H9 (cell line): ENCODE data around the gene NGB. TPM values are rescaled to one million over a fixed set of nuclear protein-coding genes. Genes with fewer than 3 reads are reported as not detected.

ENCODE experiments used
- DNase-seq: peaks from one replicate; pipeline ENCODE4 v3.0.0-alpha.2; 2017
- H2AFZ ChIP-seq: one replicate; pipeline ENCODE4 v1.6.1; 2013; ENCODE audit warnings: mild to moderate bottlenecking, low read length, control low read depth, moderate library complexity
- H2AK5ac ChIP-seq: 2 replicates; pipeline ENCODE4 v1.6.1; 2013; ENCODE audit warnings: low read length, control low read depth, mixed read lengths; ENCODE audit not compliant: insufficient read length
- H2BK120ac ChIP-seq: one replicate; pipeline ENCODE4 v1.6.1; 2013; ENCODE audit warnings: low read depth, mild to moderate bottlenecking, low read length, control low read depth, inconsistent platforms; ENCODE audit not compliant: poor library complexity, severe bottlenecking
- H2BK12ac ChIP-seq: 2 replicates; pipeline ENCODE4 v1.6.1; 2013; ENCODE audit warnings: low read length, control low read depth, mixed read lengths, low read depth; ENCODE audit not compliant: insufficient read length
- H2BK15ac ChIP-seq: 2 replicates; pipeline ENCODE4 v1.6.1; 2013; ENCODE audit warnings: low read depth, low read length, control low read depth
- H2BK20ac ChIP-seq: one replicate; pipeline ENCODE4 v1.6.1; 2013; ENCODE audit warnings: low read depth, mild to moderate bottlenecking, low read length, control low read depth, inconsistent platforms; ENCODE audit not compliant: poor library complexity, severe bottlenecking
- H2BK5ac ChIP-seq: 2 replicates; pipeline ENCODE4 v1.6.1; 2013; ENCODE audit warnings: low read length, control low read depth, mixed read lengths; ENCODE audit not compliant: insufficient read length
- H3K14ac ChIP-seq: 2 replicates; pipeline ENCODE4 v1.6.1; 2013; ENCODE audit warnings: low read length, control low read depth; ENCODE audit not compliant: insufficient read depth
- H3K18ac ChIP-seq: 2 replicates; pipeline ENCODE4 v1.6.1; 2013; ENCODE audit warnings: low read depth, mild to moderate bottlenecking, mixed read lengths, low read length, control low read depth; ENCODE audit not compliant: insufficient read length
- H3K23ac ChIP-seq: 2 replicates; pipeline ENCODE4 v1.6.1; 2013; ENCODE audit warnings: low read length, control low read depth, mixed read lengths, low read depth; ENCODE audit not compliant: insufficient read length
- H3K23me2 ChIP-seq: 2 replicates; pipeline ENCODE4 v1.6.1; 2013; ENCODE audit warnings: low read depth, mild to moderate bottlenecking, mixed read lengths, low read length, control low read depth; ENCODE audit not compliant: insufficient read length, poor library complexity, severe bottlenecking
- H3K27ac ChIP-seq: 2 replicates; pipeline ENCODE4 v1.5.1; 2013; ENCODE audit warnings: low read length, control low read depth, mixed read lengths, low read depth; ENCODE audit not compliant: insufficient read length
- H3K27me3 ChIP-seq: 2 replicates; pipeline ENCODE4 v1.6.1; 2013; ENCODE audit warnings: low read length, control low read depth, inconsistent platforms; ENCODE audit not compliant: insufficient read depth
- H3K4ac ChIP-seq: 2 replicates; pipeline ENCODE4 v1.6.1; 2013; ENCODE audit warnings: low read depth, mild to moderate bottlenecking, control low read depth, inconsistent platforms, low read length, moderate library complexity
- H3K4me1 ChIP-seq: 2 replicates; pipeline ENCODE4 v1.6.1; 2013; ENCODE audit warnings: low read length, control low read depth, inconsistent platforms; ENCODE audit not compliant: insufficient read depth
- H3K4me2 ChIP-seq: 2 replicates; pipeline ENCODE4 v1.6.1; 2013; ENCODE audit warnings: low read length, control low read depth, mixed read lengths; ENCODE audit not compliant: insufficient read length, insufficient read depth
- H3K56ac ChIP-seq: 2 replicates; pipeline ENCODE4 v1.6.1; 2013; ENCODE audit warnings: low read depth, mild to moderate bottlenecking, mixed read lengths, low read length, control low read depth; ENCODE audit not compliant: insufficient read length
- H3K79me1 ChIP-seq: 2 replicates; pipeline ENCODE4 v1.6.1; 2013; ENCODE audit warnings: low read depth, mild to moderate bottlenecking, moderate library complexity, low read length, control low read depth, inconsistent platforms; ENCODE audit not compliant: insufficient read depth, poor library complexity, severe bottlenecking
- H3K79me2 ChIP-seq: 2 replicates; pipeline ENCODE4 v1.6.1; 2013; ENCODE audit warnings: low read length, control low read depth, inconsistent platforms; ENCODE audit not compliant: insufficient read depth
- H3K9ac ChIP-seq: 2 replicates; pipeline ENCODE4 v1.6.1; 2013; ENCODE audit warnings: low read length, control low read depth, mixed read lengths; ENCODE audit not compliant: insufficient read length; ENCODE audit errors: extremely low read depth
- H3K9me3 ChIP-seq: one replicate; pipeline ENCODE4 v1.6.1; 2013; ENCODE audit warnings: low read depth, low read length, inconsistent platforms; ENCODE audit not compliant: control insufficient read depth
- H3T11ph ChIP-seq: one replicate; pipeline ENCODE4 v1.6.1; 2013; ENCODE audit warnings: mild to moderate bottlenecking, low read length, control low read depth, inconsistent platforms
- H4K20me1 ChIP-seq: one replicate; pipeline ENCODE4 v1.6.1; 2013; ENCODE audit not compliant: control insufficient read depth, insufficient read length, insufficient read depth
- H4K5ac ChIP-seq: 2 replicates; pipeline ENCODE4 v1.6.1; 2013; ENCODE audit warnings: low read depth, mild to moderate bottlenecking, mixed read lengths, low read length, control low read depth; ENCODE audit not compliant: insufficient read length
- H4K8ac ChIP-seq: replicated peaks from 2 replicates; pipeline ENCODE4 v1.6.1; 2013; ENCODE audit warnings: low read length, control low read depth, mixed read lengths, low read depth; ENCODE audit not compliant: insufficient read length
- H4K91ac ChIP-seq: 2 replicates; pipeline ENCODE4 v1.6.1; 2013; ENCODE audit warnings: low read depth, mild to moderate bottlenecking, moderate library complexity, mixed read lengths, low read length, control low read depth; ENCODE audit not compliant: insufficient read length
- H3K27ac Mint-ChIP-seq, 3 experiments: 2 replicates in 2 of 3; 3 replicates in 1 of 3; pipeline ENCODE4 v1.8.0; 2020 to 2021; ENCODE audit warnings: mixed read lengths in 3 of 3, mild to moderate bottlenecking in 1 of 3, moderate library complexity in 1 of 3
- H3K27me3 Mint-ChIP-seq: 2 replicates; pipeline ENCODE4 v1.8.0; 2021; ENCODE audit warnings: low read depth, mild to moderate bottlenecking, moderate library complexity, mixed read lengths
- H3K36me3 Mint-ChIP-seq, 3 experiments: 2 replicates in 2 of 3; 3 replicates in 1 of 3; pipeline ENCODE4 v1.8.0; 2020 to 2021; ENCODE audit warnings: low read depth in 3 of 3, mixed read lengths in 3 of 3; ENCODE audit not compliant: insufficient read depth in 1 of 3
- H3K4me1 Mint-ChIP-seq, 2 experiments: 2 replicates each; pipeline ENCODE4 v1.8.0; 2020; ENCODE audit warnings: mixed read lengths in 2 of 2
- H3K4me3 Mint-ChIP-seq, 2 experiments: 2 replicates in 1 of 2; 3 replicates in 1 of 2; pipeline ENCODE4 v1.8.0; 2020 to 2021; ENCODE audit warnings: mild to moderate bottlenecking in 2 of 2, mixed read lengths in 2 of 2, moderate library complexity in 1 of 2
- H3K9me3 Mint-ChIP-seq, 2 experiments: 2 replicates in 1 of 2; 3 replicates in 1 of 2; pipeline ENCODE4 v1.8.0; 2020; ENCODE audit warnings: mild to moderate bottlenecking in 2 of 2, mixed read lengths in 2 of 2, moderate library complexity in 1 of 2
- WGBS: extraction: QIAGEN DNeasy Blood & Tissue Kit; methylation state at CpG from one replicate; pipeline ENCODE4 v1.1.7; 2013; ENCODE audit warnings: missing lambda C conversion rate, low lambda C conversion rate, mixed read lengths; ENCODE audit not compliant: insufficient read length; ENCODE audit errors: extremely low coverage; 5-methylcytosine and 5-hydroxymethylcytosine counted together
- total RNA-seq: library from RNA; stranded (reverse); gene quantifications from 2 replicates; pipeline ENCODE4 v1.2.1, GENCODE V29; 2021
- TF ChIP-seq, protein P1 (sequence below): fragments of 200-600 bp; sonication (generic); conservative IDR thresholded peaks from 3 replicates; pipeline ENCODE4 v1.8.0; 2021; ENCODE audit warnings: antibody characterized with exemption, mild to moderate bottlenecking

The NGB gene
- total RNA-seq, 1 experiment from 2014 or later, result 0.26 TPM

DNA sequence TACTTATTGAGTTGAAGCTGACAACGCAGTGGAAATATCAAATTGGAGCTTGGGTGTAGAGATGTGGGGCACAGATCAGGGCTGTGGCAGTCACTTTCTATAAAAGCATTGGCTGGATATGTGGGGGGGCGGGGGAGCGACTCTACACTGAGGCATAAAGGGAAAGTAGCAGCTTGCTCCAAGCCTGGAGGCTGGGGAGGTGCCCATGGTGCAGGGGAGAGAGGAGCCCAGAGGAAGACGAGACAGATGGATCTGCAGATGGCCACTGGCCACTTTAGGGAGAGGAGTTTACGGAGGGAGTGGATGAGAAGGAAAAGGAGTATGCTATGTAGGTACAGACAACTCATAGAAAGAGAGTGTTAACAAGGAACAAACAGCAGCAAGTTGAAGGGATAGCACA lies 13.5 kb upstream of the NGB start:
- Histone ChIP-seq H3K23me2 (no peaks in the 10 kb centered on the region), H3K14ac (no peak overlapping the region), H3K23ac (no peak overlapping the region), H3T11ph (no peak overlapping the region), H3K4me1 (no peaks in the 10 kb centered on the region), H3K79me2 (no peaks in the 10 kb centered on the region), H3K4me2 (no peak overlapping the region), H3K4ac (no peak overlapping the region), H3K79me1 (no peaks in the 10 kb centered on the region), H3K9me3 (no peaks in the 10 kb centered on the region), H3K18ac (no peak overlapping the region), H3K27me3 (no peaks in the 10 kb centered on the region), H2BK120ac (no peak overlapping the region), H2BK5ac (no peak overlapping the region), H4K91ac (no peak overlapping the region), H3K27ac (no peak overlapping the region), H4K5ac (no peak overlapping the region), H2AFZ (no peak overlapping the region), H3K56ac (no peak overlapping the region), H3K9ac (no peak overlapping the region), H2BK12ac (no peak overlapping the region), H2AK5ac (no peak overlapping the region), H4K20me1 (no peaks in the 10 kb centered on the region), H2BK15ac (no peak overlapping the region), H2BK20ac (no peak overlapping the region), H4K8ac (no peak overlapping the region)
- DNase-seq, result no peak
- TF ChIP-seq, protein P1, sequence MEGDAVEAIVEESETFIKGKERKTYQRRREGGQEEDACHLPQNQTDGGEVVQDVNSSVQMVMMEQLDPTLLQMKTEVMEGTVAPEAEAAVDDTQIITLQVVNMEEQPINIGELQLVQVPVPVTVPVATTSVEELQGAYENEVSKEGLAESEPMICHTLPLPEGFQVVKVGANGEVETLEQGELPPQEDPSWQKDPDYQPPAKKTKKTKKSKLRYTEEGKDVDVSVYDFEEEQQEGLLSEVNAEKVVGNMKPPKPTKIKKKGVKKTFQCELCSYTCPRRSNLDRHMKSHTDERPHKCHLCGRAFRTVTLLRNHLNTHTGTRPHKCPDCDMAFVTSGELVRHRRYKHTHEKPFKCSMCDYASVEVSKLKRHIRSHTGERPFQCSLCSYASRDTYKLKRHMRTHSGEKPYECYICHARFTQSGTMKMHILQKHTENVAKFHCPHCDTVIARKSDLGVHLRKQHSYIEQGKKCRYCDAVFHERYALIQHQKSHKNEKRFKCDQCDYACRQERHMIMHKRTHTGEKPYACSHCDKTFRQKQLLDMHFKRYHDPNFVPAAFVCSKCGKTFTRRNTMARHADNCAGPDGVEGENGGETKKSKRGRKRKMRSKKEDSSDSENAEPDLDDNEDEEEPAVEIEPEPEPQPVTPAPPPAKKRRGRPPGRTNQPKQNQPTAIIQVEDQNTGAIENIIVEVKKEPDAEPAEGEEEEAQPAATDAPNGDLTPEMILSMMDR, result no peak
- Mint-ChIP-seq H3K4me3 (no peak overlapping the region), H3K27ac (peak overlapping the region in 1 of 3 experiments; percentile 33; a peak in 1 of 7 replicates), H3K9me3 (no peaks in the 10 kb centered on the region; a peak in 1 of 5 replicates), H3K4me1 (no peaks in the 10 kb centered on the region), H3K27me3 (no peaks in the 10 kb centered on the region), H3K36me3 (peaks cover 4 to 39% (median 26%) of the 10 kb centered on the region in 3 experiments; a peak in 6 of 7 replicates)
- no CpG with 5 or more reads among the region's 5 CpGs for WGBS
